ENCODE measurements around the gene TTC38.

TTC38 gene

GRCh38 chr22:46335201-46336118, 67.7 kb downstream of the TTC38 start, which contains the start of gene TRMU:
TSS of gene TRMU (plus strand) at chr22:46335714. CDS start at chr22:46335765, 51 bp downstream.
- peak within 1 kb of the TSS; percentile 94 for H3K4me3 ChIP-seq (replicated peaks; ENCODE audit: low read depth, low read length)
- H3K27me3 ChIP-seq (replicated peaks; ENCODE audit: control insufficient read depth, insufficient read depth, low read length): no peaks in the 10 kb centered on the region
- peak; percentile 93 for DNase-seq (ENCODE audit: extremely low read depth, insufficient read length)
- peaks cover 26% of the 10 kb centered on the region for H3K36me3 ChIP-seq (ENCODE audit: control insufficient read depth, insufficient read depth, low read length)
- no peak for TF ChIP-seq CTCF (IDR thresholded peaks at IDR 0.05; ENCODE audit: insufficient read depth, low read length, poor library complexity, severe bottlenecking)

GRCh38 chr22:46336119-46337078, 68.6 kb downstream of the TTC38 start:
- no peak for DNase-seq (ENCODE audit: extremely low read depth, insufficient read length)
- peak overlapping the region; percentile 94 for H3K4me3 ChIP-seq (replicated peaks; ENCODE audit: low read depth, low read length)
- no peaks in the 10 kb centered on the region for H3K27me3 ChIP-seq (replicated peaks; ENCODE audit: control insufficient read depth, insufficient read depth, low read length)
- peaks cover 21% of the 10 kb centered on the region for H3K36me3 ChIP-seq (ENCODE audit: control insufficient read depth, insufficient read depth, low read length)
- TF ChIP-seq CTCF (IDR thresholded peaks at IDR 0.05; ENCODE audit: insufficient read depth, low read length, poor library complexity, severe bottlenecking): no peak

GRCh38 chr22:46337870-46338269, 70.1 kb downstream of the TTC38 start:
- H3K36me3 ChIP-seq (ENCODE audit: control insufficient read depth, insufficient read depth, low read length): peaks cover 20% of the 10 kb centered on the region
- TF ChIP-seq CTCF (IDR thresholded peaks at IDR 0.05; ENCODE audit: insufficient read depth, low read length, poor library complexity, severe bottlenecking): no peak
- H3K27me3 ChIP-seq (replicated peaks; ENCODE audit: control insufficient read depth, insufficient read depth, low read length): no peaks in the 10 kb centered on the region
- H3K4me3 ChIP-seq (replicated peaks; ENCODE audit: low read depth, low read length): no peak overlapping the region
- no peak for DNase-seq (ENCODE audit: extremely low read depth, insufficient read length)

- DNase-seq (ENCODE audit: extremely low read depth, insufficient read length): no peak
- TF ChIP-seq CTCF (IDR thresholded peaks at IDR 0.05; ENCODE audit: insufficient read depth, low read length, poor library complexity, severe bottlenecking): no peak
- no peak overlapping the region for H3K4me3 ChIP-seq (replicated peaks; ENCODE audit: low read depth, low read length)
- H3K27me3 ChIP-seq (replicated peaks; ENCODE audit: control insufficient read depth, insufficient read depth, low read length): no peaks in the 10 kb centered on the region
- H3K36me3 ChIP-seq (ENCODE audit: control insufficient read depth, insufficient read depth, low read length): peaks cover 19% of the 10 kb centered on the region
These were observed 70.8 kb downstream of the TTC38 start for GRCh38 chr22:46338636-46339035.

GRCh38 chr22:46339956-46340355, 72.1 kb downstream of the TTC38 start:
- no peak for TF ChIP-seq CTCF (IDR thresholded peaks at IDR 0.05; ENCODE audit: insufficient read depth, low read length, poor library complexity, severe bottlenecking)
- DNase-seq (ENCODE audit: extremely low read depth, insufficient read length): no peak
- H3K4me3 ChIP-seq (replicated peaks; ENCODE audit: low read depth, low read length): no peak overlapping the region
- H3K27me3 ChIP-seq (replicated peaks; ENCODE audit: control insufficient read depth, insufficient read depth, low read length): no peaks in the 10 kb centered on the region
- H3K36me3 ChIP-seq (ENCODE audit: control insufficient read depth, insufficient read depth, low read length): peaks cover 24% of the 10 kb centered on the region

Data from GM06990 (cell line).